HG03097 (cell line): ENCODE measurements around the gene TAT.
"Not testable (repeated sequence)": the region's sequence is repeated elsewhere in the genome, so short reads cannot be mapped to it uniquely, and the experiment has no call there.

Source experiments
- ATAC-seq: cut with Tn5 transposase; IDR thresholded peaks from one replicate; pipeline ENCODE4 v1.9.1; 2021; ENCODE audit not compliant: unreplicated experiment, low FRiP score

The TAT gene

GRCh38 chr16:71585318-71585703 is 8.4 kb upstream of the TAT start:
- no peak for ATAC-seq

DNA sequence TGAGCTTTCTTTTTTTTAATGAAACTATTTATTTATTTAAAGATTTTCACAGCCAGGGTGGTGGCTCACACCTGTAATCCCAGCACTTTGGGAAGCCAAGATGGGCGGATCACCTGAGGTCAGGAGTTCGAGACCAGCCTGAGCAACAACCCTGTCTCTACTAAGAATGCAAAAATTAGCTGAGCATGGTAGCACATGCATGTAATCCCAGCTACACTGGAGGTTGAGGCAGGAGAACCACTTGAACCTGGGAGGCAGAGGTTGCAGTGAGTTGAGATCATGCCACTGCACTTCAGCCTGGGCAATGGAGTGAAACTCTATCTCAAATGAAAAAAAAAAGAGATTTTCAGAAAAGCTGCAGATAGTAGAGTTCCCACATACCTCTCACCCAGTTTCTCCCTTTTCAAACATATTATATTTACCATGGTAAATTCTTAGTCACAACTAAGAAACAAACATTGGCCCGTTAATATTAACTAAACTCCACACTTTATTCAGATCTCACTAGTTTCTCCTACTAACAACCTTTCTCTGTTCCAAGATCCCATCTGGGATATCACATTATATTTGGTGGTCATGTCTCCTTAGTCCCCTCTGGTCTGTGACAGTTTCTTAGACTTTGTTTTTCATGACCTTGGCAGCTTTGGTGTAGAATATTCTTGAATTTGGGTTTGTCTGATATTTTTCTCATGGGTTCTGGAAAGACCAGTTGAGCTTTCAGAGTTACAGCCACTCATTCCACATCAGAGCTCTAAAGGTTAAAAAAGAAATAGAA is 7.8 kb upstream of the TAT start:
- no peak for ATAC-seq

DNA sequence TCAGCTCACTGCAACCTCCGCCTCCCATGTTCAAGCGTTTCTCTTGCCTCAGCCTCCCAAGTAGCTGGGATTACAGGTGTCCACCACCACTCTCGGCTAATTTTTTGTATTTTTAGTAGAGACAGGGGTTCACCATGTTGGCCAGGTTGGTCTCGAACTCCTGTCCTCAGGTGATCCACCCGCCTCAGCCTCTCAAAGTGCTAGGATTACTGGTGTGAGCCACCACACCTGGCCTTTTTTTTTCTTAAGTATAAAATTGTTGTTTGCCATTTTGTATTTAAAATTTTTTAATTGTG is 5.6 kb upstream of the TAT start:
- ATAC-seq: not testable (repeated sequence)

DNA sequence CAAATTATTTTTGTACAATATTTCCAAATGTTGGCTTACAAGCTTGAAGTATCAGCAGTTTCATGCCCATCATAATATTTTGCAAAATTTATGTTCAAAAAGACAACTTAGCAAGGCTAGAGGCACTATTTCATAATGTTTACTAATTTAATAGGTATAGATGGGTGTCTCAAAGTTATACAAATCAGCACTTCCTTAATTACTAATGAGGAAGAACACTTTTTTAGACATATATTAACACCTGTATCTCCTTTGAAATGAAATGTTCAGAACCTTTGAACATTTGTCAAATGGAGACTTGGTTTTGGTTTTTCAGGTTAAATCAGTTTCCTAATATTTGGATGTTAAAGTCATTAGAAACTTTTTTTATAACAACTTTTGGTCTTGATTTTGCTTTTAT is 2.2 kb downstream of the TAT start:
- ATAC-seq: no peak

DNA sequence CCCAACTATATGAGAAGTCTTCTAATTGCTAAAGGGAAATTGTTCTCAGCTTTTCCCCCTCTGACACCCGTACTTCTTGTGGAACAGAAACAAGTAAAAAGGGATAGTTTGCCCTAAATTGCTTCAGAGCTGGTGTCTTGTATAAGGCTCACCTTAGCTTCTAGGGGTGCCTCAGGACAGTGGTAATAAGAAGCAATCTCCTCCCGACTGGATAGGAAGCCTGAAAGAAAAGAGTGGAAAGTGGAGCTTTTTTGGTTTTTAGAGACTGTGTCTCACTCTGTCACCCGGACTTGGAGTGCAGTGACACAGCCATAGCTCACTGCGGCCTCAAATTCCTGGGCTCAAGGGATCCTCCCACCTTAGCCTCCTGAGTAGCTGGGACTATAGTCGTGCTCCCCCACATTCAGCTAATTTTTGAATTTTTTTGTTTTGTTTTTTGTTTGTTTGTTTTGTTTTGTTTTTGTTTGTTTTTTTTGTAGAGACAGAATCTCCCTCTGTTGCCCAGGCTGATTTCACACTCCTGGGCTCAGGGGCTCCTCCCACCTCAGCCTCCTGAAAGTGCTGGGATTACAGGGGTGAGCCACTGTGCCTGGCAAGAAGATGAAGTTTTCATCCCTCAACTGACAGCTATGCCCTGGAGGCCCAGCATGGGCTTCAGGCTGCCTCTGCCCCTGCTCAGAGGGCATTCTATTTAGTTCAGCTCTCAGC is 3.4 kb downstream of the TAT start:
- no peak for ATAC-seq

GRCh38 chr16:71572497-71573116 is 4.3 kb downstream of the TAT start:
- no peak for ATAC-seq

DNA sequence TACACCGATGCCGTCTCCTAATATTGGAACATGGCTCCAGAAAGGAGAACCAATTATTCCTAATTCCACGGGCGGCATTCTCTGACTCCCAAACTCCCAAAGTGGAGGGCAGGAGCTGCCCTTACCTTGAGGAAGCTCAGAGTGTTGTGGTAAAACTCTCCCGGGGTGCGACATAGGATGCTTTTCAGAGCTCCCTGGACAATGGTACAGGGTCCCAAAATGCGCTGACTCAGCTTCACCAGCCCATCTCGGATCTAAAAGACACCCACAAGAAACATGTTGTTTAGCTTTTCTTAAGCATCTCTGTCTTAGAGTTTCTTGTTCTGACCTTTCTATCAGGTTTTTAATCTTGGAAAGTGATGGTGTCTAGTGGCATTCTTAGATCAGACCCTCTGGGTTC is 6.7 kb downstream of the TAT start:
- no peak for ATAC-seq

- no peak for ATAC-seq
Observed at GRCh38 chr16:71569621-71570020, 7.3 kb downstream of the TAT start.

- ATAC-seq: no peak
Observed at GRCh38 chr16:71568551-71568950, 8.3 kb downstream of the TAT start.

GRCh38 chr16:71567931-71568330 is 9.0 kb downstream of the TAT start:
- no peak for ATAC-seq

GRCh38 chr16:71565812-71566700 is 10.8 kb downstream of the TAT start:
- ATAC-seq: no peak

GRCh38 chr16:71564335-71564967 is 12.4 kb downstream of the TAT start:
- no peak for ATAC-seq

GRCh38 chr16:71562552-71562951 is 14.3 kb downstream of the TAT start:
- no peak for ATAC-seq

DNA sequence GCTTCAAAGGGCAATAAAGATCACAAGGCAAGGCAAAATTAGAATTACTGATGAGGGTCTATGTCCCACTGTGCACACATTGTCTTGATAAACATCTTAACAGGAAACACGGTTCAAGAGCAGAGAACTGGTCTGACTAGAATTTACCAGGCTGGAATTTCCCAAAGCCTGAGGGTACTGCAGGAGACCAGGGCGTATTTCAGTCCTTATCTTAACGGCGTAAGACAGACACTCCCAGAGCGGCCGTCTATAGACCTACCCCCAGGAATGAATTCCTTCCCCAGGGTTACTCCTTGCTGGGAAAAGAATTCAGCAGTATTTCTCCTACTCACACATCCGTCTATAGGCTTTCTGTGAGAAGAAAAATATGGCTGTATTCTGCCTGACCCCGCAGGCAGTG is 15.0 kb downstream of the TAT start:
- not testable (repeated sequence) for ATAC-seq

GRCh38 chr16:71559855-71560254 is 17.0 kb downstream of the TAT start:
- ATAC-seq: no peak

DNA sequence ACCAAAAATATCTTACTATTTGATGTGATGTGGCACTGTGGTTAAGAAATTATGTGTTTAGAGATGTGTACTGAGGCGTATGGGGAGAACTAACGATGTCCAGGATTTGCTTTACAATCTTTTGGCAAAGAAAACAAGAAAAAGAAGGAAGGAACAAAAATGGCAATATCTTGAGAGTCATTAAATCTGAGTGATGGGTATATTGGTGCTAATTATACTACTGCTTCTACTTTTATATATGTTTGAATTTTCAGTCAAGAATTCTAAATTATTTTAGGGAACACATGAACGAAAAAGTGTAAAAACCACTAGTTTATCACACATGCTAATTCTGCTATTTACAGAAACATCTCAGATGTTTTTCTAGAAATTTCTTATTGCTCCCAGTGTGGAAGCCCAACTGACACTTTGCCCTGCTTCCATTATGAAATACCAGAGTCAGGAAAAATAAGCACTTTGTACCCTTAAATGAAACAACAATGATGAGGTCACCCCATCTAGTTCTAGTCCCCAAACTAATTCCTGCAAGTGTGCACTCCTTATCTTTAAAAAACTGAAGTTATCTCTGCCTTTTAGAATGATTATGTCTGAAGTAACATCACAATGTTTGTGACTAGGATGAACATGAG is 18.8 kb downstream of the TAT start:
- ATAC-seq: no peak

GRCh38 chr16:71557299-71557698 is 19.6 kb downstream of the TAT start:
- ATAC-seq: no peak

DNA sequence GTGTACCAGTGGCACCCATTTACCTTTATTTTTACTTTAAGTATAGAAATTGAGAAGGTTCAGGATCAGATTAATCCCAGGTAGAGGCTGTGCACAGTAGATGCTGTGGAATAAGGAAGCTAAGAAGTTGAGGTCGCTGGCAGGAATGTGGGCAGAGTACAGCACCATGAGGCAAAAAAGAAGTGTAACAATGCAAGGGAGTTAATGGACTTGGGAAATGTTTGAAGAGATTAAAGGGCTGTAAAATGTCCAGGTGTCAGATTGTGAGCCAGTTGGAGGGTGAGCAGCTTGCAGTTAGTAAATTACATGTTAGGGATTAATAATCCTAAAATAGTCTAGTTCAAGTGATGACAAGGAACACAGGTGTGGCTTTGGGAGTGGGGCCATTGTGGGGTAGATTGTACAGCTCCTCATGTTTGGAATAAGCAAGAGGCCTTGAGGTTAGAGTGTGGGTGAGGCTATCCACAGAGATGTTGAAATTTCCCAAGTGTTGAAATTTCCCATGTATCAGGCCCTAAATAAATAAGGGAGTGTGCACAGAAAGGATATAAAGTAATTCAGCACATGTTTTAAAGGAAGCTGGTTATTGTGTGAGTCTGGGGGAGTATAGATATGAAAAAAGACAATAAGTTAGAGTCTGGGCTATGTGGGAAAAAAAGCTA is 21.5 kb downstream of the TAT start:
- ATAC-seq: no peak

GRCh38 chr16:71552698-71553503 is 24.0 kb downstream of the TAT start:
- no peak for ATAC-seq
